Measurements from ENCODE around the gene AANAT.

The AANAT gene

DNA sequence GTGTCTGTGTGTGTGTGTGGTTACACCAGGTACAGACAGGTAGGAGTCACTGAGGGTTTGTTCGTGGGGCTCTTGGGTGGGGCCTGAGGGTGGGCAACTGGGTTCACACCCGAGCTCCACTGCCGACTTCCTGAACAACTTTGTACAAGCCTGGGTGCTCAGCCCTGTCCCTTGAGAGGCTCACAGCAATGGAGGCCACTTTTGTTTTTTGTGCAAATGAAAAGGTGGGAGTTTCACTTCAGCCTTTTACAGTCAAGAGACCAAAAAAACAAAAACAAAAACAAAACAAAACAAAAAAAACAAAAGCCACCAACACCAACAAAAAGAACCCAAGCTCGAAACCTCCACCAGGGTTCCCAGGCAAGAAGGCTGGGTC, 31.5 kb downstream of the AANAT start:
- no peak overlapping the region for H3K4me3 ChIP-seq (ENCODE audit: control insufficient read depth, low read depth, low read length)
- DNase-seq (ENCODE audit: low read depth): no peak
- TF ChIP-seq, protein P1, sequence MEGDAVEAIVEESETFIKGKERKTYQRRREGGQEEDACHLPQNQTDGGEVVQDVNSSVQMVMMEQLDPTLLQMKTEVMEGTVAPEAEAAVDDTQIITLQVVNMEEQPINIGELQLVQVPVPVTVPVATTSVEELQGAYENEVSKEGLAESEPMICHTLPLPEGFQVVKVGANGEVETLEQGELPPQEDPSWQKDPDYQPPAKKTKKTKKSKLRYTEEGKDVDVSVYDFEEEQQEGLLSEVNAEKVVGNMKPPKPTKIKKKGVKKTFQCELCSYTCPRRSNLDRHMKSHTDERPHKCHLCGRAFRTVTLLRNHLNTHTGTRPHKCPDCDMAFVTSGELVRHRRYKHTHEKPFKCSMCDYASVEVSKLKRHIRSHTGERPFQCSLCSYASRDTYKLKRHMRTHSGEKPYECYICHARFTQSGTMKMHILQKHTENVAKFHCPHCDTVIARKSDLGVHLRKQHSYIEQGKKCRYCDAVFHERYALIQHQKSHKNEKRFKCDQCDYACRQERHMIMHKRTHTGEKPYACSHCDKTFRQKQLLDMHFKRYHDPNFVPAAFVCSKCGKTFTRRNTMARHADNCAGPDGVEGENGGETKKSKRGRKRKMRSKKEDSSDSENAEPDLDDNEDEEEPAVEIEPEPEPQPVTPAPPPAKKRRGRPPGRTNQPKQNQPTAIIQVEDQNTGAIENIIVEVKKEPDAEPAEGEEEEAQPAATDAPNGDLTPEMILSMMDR (IDR thresholded peaks at IDR 0.05; ENCODE audit: control insufficient read depth, insufficient read depth, low read depth, low read length, missing control alignments): no peak

GRCh38 chr17:76499267-76499667, 31.9 kb downstream of the AANAT start:
- no peak for DNase-seq (ENCODE audit: low read depth)
- H3K4me3 ChIP-seq (ENCODE audit: control insufficient read depth, low read depth, low read length): no peak overlapping the region
- TF ChIP-seq, protein P1 (IDR thresholded peaks at IDR 0.05; ENCODE audit: control insufficient read depth, insufficient read depth, low read depth, low read length, missing control alignments): no peak

DNA sequence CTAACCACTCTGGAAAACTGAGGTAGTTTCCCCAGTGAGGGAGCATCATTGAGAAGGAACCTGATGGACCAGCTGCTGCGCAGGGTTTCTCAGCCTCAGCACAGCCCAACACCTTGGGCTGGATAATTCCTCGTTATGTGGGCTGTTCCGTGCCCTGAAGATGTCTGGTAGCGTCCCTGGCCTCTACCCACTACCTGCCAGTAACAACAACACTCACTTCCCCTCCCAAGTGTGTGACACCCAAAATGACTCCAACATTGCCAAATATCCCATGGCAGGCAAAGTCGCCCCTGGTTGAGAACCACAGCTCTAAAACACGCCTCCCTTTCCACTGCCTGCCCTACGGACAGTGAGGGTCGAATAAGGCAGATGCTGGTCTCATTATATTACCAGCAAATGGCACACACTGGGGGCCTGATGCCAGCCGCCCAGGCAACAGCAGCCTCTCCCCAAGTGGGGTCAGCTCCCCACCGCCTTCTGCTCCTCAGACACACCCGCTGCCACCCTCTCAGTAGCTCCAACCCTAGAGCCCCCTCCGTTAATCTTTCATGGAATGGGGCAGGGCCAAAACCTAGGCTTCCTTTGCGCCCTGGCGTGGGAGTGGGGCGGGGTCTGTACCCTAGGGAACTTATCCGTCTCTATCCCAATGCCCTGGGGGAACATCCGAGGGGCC, 32.8 kb downstream of the AANAT start:
- no peak for DNase-seq (ENCODE audit: low read depth)
- H3K4me3 ChIP-seq (ENCODE audit: control insufficient read depth, low read depth, low read length): peak overlapping the region; percentile 44
- TF ChIP-seq, protein P1 (IDR thresholded peaks at IDR 0.05; ENCODE audit: control insufficient read depth, insufficient read depth, low read depth, low read length, missing control alignments): no peak

DNA sequence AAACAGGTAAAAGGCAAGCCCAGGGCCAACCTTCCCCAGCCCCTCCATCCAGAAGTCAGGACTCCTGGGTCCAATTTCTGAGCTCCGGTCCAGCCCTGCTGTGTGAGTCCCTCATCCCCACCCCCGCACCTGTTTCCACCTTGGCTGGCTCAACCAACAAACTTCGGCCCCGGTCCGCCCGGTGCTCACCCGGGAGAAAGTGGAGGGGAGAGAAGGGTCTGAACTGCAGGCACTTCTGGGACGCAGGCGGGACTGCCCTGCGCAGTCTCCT, 33.3 kb downstream of the AANAT start:
- no peak for DNase-seq (ENCODE audit: low read depth)
- TF ChIP-seq, protein P1 (IDR thresholded peaks at IDR 0.05; ENCODE audit: control insufficient read depth, insufficient read depth, low read depth, low read length, missing control alignments): no peak
- H3K4me3 ChIP-seq (ENCODE audit: control insufficient read depth, low read depth, low read length): peak overlapping the region; percentile 44

DNA sequence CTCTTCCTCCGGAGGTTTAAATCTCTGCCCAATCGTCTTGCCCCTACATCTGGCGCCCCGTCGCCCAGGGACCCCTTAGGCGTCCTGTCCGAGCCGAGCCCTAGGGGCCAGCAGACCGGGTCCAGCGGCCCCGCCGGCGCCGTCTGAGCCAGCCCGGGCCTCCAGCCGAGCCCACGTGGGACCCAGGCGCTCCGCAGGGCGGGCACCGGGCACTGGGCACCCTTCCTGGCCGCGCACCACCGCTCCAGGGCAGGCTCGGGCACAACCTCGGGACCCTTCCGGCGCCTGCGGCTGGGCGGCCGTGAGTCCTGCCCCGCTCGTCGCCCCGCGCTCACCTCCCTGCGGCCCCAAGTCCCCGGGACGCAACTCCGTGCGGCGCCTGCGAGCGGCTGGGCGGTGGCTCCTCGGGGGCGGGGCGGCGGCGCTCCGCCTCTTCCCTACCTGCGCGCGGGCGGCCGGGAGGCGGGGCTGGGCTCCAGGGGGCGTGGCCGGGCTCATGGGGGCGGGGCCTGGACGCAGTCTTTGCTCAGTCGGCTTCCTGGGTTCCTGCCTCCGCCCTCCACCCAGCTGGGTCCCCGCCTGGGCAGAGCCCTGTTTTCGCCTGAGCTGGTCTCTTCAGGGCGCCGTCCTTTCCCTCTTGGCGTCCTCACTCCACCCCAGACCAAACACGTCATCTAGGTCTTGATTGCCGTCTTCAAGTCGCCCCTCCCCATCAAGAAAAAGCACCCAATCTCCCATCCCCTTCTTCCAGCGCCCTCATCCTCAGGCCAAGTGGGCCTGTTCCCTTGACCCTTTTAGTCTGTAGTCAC, 33.8 kb downstream of the AANAT start, which contains the start of gene RHBDF2:
RHBDF2 (minus strand) TSS at position 406 of the 809 bp plus-strand sequence. CDS start 19,899 bp downstream, outside the sequence.
- no peak for DNase-seq (ENCODE audit: low read depth)
- TF ChIP-seq, protein P1 (IDR thresholded peaks at IDR 0.05; ENCODE audit: control insufficient read depth, insufficient read depth, low read depth, low read length, missing control alignments): no peak
- peak within 1 kb of the TSS; percentile 44 for H3K4me3 ChIP-seq (ENCODE audit: control insufficient read depth, low read depth, low read length)

DNA sequence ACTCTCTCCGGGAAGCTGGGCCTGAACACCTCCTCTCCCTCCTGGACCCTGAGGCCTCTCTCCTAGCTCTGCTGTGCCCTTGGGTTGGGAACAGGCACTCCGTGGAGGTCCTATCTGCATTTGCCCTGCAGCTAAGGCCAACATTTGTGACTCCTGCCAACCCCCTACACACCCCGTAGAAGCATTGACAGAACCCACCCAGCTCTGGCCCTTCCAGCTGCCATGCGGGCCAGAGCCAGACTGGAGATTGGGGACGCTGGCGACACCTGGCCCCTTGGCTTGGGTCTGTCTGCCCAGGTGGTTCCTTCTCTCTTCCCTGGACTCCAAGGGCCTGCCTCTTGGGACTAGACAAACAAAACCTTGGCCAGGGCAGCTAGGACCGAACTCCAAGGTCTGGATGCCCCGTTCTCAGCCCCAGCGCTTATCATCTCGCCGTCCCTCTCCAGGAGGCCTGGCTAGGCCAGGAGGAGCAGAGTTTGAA, 34.5 kb downstream of the AANAT start:
- TF ChIP-seq, protein P1 (IDR thresholded peaks at IDR 0.05; ENCODE audit: control insufficient read depth, insufficient read depth, low read depth, low read length, missing control alignments): no peak
- peak overlapping the region; percentile 44 for H3K4me3 ChIP-seq (ENCODE audit: control insufficient read depth, low read depth, low read length)
- no peak for DNase-seq (ENCODE audit: low read depth)
